Activated CD4-positive, alpha-beta T cell treated with anti-CD3 and anti-CD28 coated beads, Interleukin-2, amount 10 ng/mL, durations not matched to agents 24 days and 14 days (primary cell): ENCODE measurements around the gene ZCCHC7. TPM values are rescaled to one million over a fixed set of nuclear protein-coding genes. Genes with fewer than 3 reads are reported as not detected.
A peak's percentile ranks its signal among the peaks of the same experiment; 100 is the strongest.
"Not testable (repeated sequence)": the region's sequence is repeated elsewhere in the genome, so short reads cannot be mapped to it uniquely, and the experiment has no call there.

Experiments
- DNase-seq: peaks from one replicate; pipeline ENCODE4 v3.0.0; 2022
- H3K27ac Mint-ChIP-seq: one replicate; pipeline ENCODE4 v1.8.0; 2022; ENCODE audit warnings: mild to moderate bottlenecking, mixed read lengths
- H3K27me3 Mint-ChIP-seq: one replicate; pipeline ENCODE4 v1.8.0; 2022; ENCODE audit warnings: mixed read lengths
- H3K36me3 Mint-ChIP-seq: one replicate; pipeline ENCODE4 v1.8.0; 2022; ENCODE audit warnings: low read depth, mild to moderate bottlenecking, mixed read lengths
- H3K4me1 Mint-ChIP-seq: one replicate; pipeline ENCODE4 v1.8.0; 2021; ENCODE audit warnings: mixed read lengths
- H3K4me3 Mint-ChIP-seq: one replicate; pipeline ENCODE4 v1.8.0; 2022; ENCODE audit warnings: mild to moderate bottlenecking, moderate library complexity, mixed read lengths
- H3K9me3 Mint-ChIP-seq: one replicate; pipeline ENCODE4 v1.8.0; 2021; ENCODE audit warnings: mixed read lengths
- intact Hi-C: fragments of 100-400 bp; cut with micrococcal nuclease; formaldehyde crosslinking; loops from one replicate; pipeline ENCODE4 v1.15.1; 2023
- total RNA-seq: library from RNA; stranded (reverse); gene quantifications from 2 replicates; pipeline ENCODE4 v1.2.3, GENCODE V29; 2022

Gene ZCCHC7
- total RNA-seq, 1 donor from 2014 or later: 25.3 TPM

- Mint-ChIP-seq H3K27ac (no peak overlapping the region), H3K36me3 (no peaks in the 10 kb centered on the region), H3K4me1 (peaks cover 6% of the 10 kb centered on the region), H3K9me3 (no peaks in the 10 kb centered on the region), H3K27me3 (peaks cover 3% of the 10 kb centered on the region), H3K4me3 (no peak overlapping the region)
- intact Hi-C loops: no loop called here
- no peak for DNase-seq
Observed at GRCh38 chr9:37100741-37101140, 19.6 kb upstream of the ZCCHC7 start.

GRCh38 chr9:37102486-37102885 is 17.9 kb upstream of the ZCCHC7 start:
- intact Hi-C loops: no loop called here
- peaks cover 1% of the 10 kb centered on the region for H3K36me3 Mint-ChIP-seq
- no peak overlapping the region for H3K4me3 Mint-ChIP-seq
- DNase-seq: no peak
- peaks cover 10% of the 10 kb centered on the region for H3K4me1 Mint-ChIP-seq
- peaks cover 2% of the 10 kb centered on the region for H3K9me3 Mint-ChIP-seq
- H3K27me3 Mint-ChIP-seq: peaks cover 2% of the 10 kb centered on the region
- no peak overlapping the region for H3K27ac Mint-ChIP-seq

- no peak for DNase-seq
- no peak overlapping the region for H3K27ac Mint-ChIP-seq
- intact Hi-C loops: no loop called here
Observed at GRCh38 chr9:37104183-37104889, 16.0 kb upstream of the ZCCHC7 start.

GRCh38 chr9:37105234-37105633 is 15.1 kb upstream of the ZCCHC7 start:
- intact Hi-C loops: no loop called here
- Mint-ChIP-seq H3K4me1 (peaks cover 16% of the 10 kb centered on the region), H3K9me3 (peaks cover 12% of the 10 kb centered on the region), H3K4me3 (no peak overlapping the region), H3K36me3 (peaks cover 1% of the 10 kb centered on the region), H3K27me3 (peaks cover 6% of the 10 kb centered on the region), H3K27ac (no peak overlapping the region)
- DNase-seq: no peak

More at GRCh38 chr9:37104183-37104889, 16.0 kb upstream of the ZCCHC7 start:
- Mint-ChIP-seq H3K4me3 (no peak overlapping the region), H3K4me1 (peaks cover 16% of the 10 kb centered on the region), H3K27me3 (peaks cover 5% of the 10 kb centered on the region), H3K36me3 (peaks cover 1% of the 10 kb centered on the region), H3K9me3 (peaks cover 12% of the 10 kb centered on the region)

- intact Hi-C loops: no loop called here
- H3K9me3 Mint-ChIP-seq: peaks cover 12% of the 10 kb centered on the region
- no peak overlapping the region for H3K27ac Mint-ChIP-seq
- H3K4me3 Mint-ChIP-seq: peak overlapping the region; percentile 50
- peak; percentile 65 for DNase-seq
- peaks cover 19% of the 10 kb centered on the region for H3K4me1 Mint-ChIP-seq
- peaks cover 1% of the 10 kb centered on the region for H3K36me3 Mint-ChIP-seq
- H3K27me3 Mint-ChIP-seq: peaks cover 12% of the 10 kb centered on the region
Observed at GRCh38 chr9:37107701-37108100, 12.7 kb upstream of the ZCCHC7 start.

GRCh38 chr9:37114442-37114841 is 5.9 kb upstream of the ZCCHC7 start:
- intact Hi-C loops, DNase-seq, H3K4me1 Mint-ChIP-seq, H3K9me3 Mint-ChIP-seq, H3K4me3 Mint-ChIP-seq, H3K27ac Mint-ChIP-seq, H3K27me3 Mint-ChIP-seq, H3K36me3 Mint-ChIP-seq: not testable (repeated sequence)

GRCh38 chr9:37117956-37118355 is 2.4 kb upstream of the ZCCHC7 start:
- Mint-ChIP-seq H3K27ac (no peak overlapping the region), H3K4me3 (no peak overlapping the region), H3K9me3 (no peaks in the 10 kb centered on the region), H3K27me3 (no peaks in the 10 kb centered on the region), H3K36me3 (peaks cover 11% of the 10 kb centered on the region), H3K4me1 (peaks cover 15% of the 10 kb centered on the region)
- intact Hi-C loops: no loop called here
- no peak for DNase-seq

- Mint-ChIP-seq H3K4me1 (peaks cover 17% of the 10 kb centered on the region), H3K4me3 (peak overlapping the region; percentile 92), H3K27ac (peak overlapping the region; percentile 98), H3K36me3 (peaks cover 16% of the 10 kb centered on the region), H3K27me3 (no peaks in the 10 kb centered on the region), H3K9me3 (no peaks in the 10 kb centered on the region)
- intact Hi-C loops: no loop called here
- peak; percentile 56 for DNase-seq
Observed at GRCh38 chr9:37119360-37119759, 1.0 kb upstream of the ZCCHC7 start.

- Mint-ChIP-seq H3K27ac (peak overlapping the region; percentile 98), H3K36me3 (peaks cover 24% of the 10 kb centered on the region), H3K4me3 (peak overlapping the region; percentile 92)
Observed at GRCh38 chr9:37120843-37121335, 515 bp downstream of the ZCCHC7 start.

GRCh38 chr9:37121881-37122280 is 1.5 kb downstream of the ZCCHC7 start:
- H3K27ac Mint-ChIP-seq: peak overlapping the region; percentile 35
- no peaks in the 10 kb centered on the region for H3K27me3 Mint-ChIP-seq
- intact Hi-C loops: loop anchor here (2.0 to 5.0 kb wide), 3 partner anchors 65 to 470 kb away; partner anchors contain the start of gene TOMM5
- peak overlapping the region; percentile 92 for H3K4me3 Mint-ChIP-seq
- peaks cover 24% of the 10 kb centered on the region for H3K36me3 Mint-ChIP-seq
- peak; percentile 38 for DNase-seq
- H3K4me1 Mint-ChIP-seq: peaks cover 20% of the 10 kb centered on the region
- H3K9me3 Mint-ChIP-seq: no peaks in the 10 kb centered on the region

More at GRCh38 chr9:37120843-37121335, 515 bp downstream of the ZCCHC7 start:
- intact Hi-C loops: loop anchor here (1.0 to 5.0 kb wide), 6 partner anchors 42 to 471 kb away; partner anchors contain the start of genes TOMM5 and ZBTB5
- peaks cover 20% of the 10 kb centered on the region for H3K4me1 Mint-ChIP-seq
- not testable (repeated sequence) for DNase-seq, H3K9me3 Mint-ChIP-seq, H3K27me3 Mint-ChIP-seq

GRCh38 chr9:37126214-37126788 is 5.9 kb downstream of the ZCCHC7 start:
- Mint-ChIP-seq H3K4me3 (no peak overlapping the region), H3K27ac (no peak overlapping the region), H3K4me1 (peaks cover 16% of the 10 kb centered on the region), H3K36me3 (peaks cover 24% of the 10 kb centered on the region), H3K9me3 (no peaks in the 10 kb centered on the region), H3K27me3 (no peaks in the 10 kb centered on the region)
- DNase-seq: peak; percentile 15
- intact Hi-C loops: no loop called here

GRCh38 chr9:37127018-37127417 is 6.6 kb downstream of the ZCCHC7 start:
- H3K4me1 Mint-ChIP-seq: peaks cover 10% of the 10 kb centered on the region
- no peaks in the 10 kb centered on the region for H3K9me3 Mint-ChIP-seq
- intact Hi-C loops: no loop called here
- peaks cover 25% of the 10 kb centered on the region for H3K36me3 Mint-ChIP-seq
- no peak overlapping the region for H3K27ac Mint-ChIP-seq
- H3K27me3 Mint-ChIP-seq: no peaks in the 10 kb centered on the region
- peak; percentile 48 for DNase-seq
- no peak overlapping the region for H3K4me3 Mint-ChIP-seq

GRCh38 chr9:37128051-37128450 is 7.7 kb downstream of the ZCCHC7 start:
- Mint-ChIP-seq H3K27me3 (no peaks in the 10 kb centered on the region), H3K36me3 (peaks cover 29% of the 10 kb centered on the region), H3K4me1 (peaks cover 7% of the 10 kb centered on the region), H3K9me3 (no peaks in the 10 kb centered on the region), H3K27ac (no peak overlapping the region), H3K4me3 (no peak overlapping the region)
- intact Hi-C loops: no loop called here
- DNase-seq: peak; percentile 31

GRCh38 chr9:37134166-37134565 is 13.8 kb downstream of the ZCCHC7 start:
- H3K4me3 Mint-ChIP-seq: no peak overlapping the region
- H3K9me3 Mint-ChIP-seq: no peaks in the 10 kb centered on the region
- peak; percentile 1 for DNase-seq
- H3K36me3 Mint-ChIP-seq: peaks cover 40% of the 10 kb centered on the region
- intact Hi-C loops: no loop called here
- H3K4me1 Mint-ChIP-seq: peaks cover 22% of the 10 kb centered on the region
- no peaks in the 10 kb centered on the region for H3K27me3 Mint-ChIP-seq
- H3K27ac Mint-ChIP-seq: no peak overlapping the region
